IMR-90 (cell line): ENCODE results near the gene LDB2. TPM values are rescaled to one million over a fixed set of nuclear protein-coding genes. Genes with fewer than 3 reads are reported as not detected.

ENCODE experiments used
- ATAC-seq: fragments of 200-7000 bp; cut with Tn5 transposase; 2 replicates; pipeline ENCODE4 v1.9.1; 2020; ENCODE audit warnings: low read depth, mild to moderate bottlenecking, moderate library complexity
- BruUV-seq: library from RNA; stranded (reverse); fragments of 400-500 nt; replicated peaks from 2 replicates; lab custom pipeline; 2021; lab: Mats Ljungman, UMichigan
- CTCF ChIA-PET: fragments of 300-600 bp; formaldehyde crosslinking; extraction: SDS; loops from one replicate; lab custom pipeline; 2021; ENCODE audit warnings: antibody characterized with exemption; lab: Yijun Ruan, JAX
- POLR2A ChIA-PET: fragments of 300-600 bp; sonication (Branson Sonifier 250); formaldehyde crosslinking; loops from one replicate; lab custom pipeline; 2022; ENCODE audit warnings: antibody characterized with exemption; ENCODE audit not compliant: unreplicated experiment; lab: Charles Lee
- DNase-seq: peaks from one replicate; pipeline ENCODE4 v3.0.0; 2013
- H2AFZ ChIP-seq: replicated peaks from 2 replicates; pipeline ENCODE3; 2013; ENCODE audit warnings: low read length, mild to moderate bottlenecking; ENCODE audit not compliant: poor library complexity
- H2AK5ac ChIP-seq: 2 replicates; pipeline ENCODE4 v1.6.1; 2013; ENCODE audit warnings: low read depth, low read length, inconsistent platforms
- H2AK9ac ChIP-seq: replicated peaks from 2 replicates; pipeline ENCODE3; 2013; ENCODE audit warnings: mild to moderate bottlenecking, low read depth, low read length, moderate library complexity; ENCODE audit not compliant: poor library complexity
- H2BK120ac ChIP-seq: 2 replicates; pipeline ENCODE4 v1.6.1; 2013; ENCODE audit warnings: low read depth, low read length, inconsistent platforms
- H2BK15ac ChIP-seq: 3 replicates; pipeline ENCODE4 v1.6.1; 2013; ENCODE audit warnings: low read depth, low read length, inconsistent platforms
- H2BK20ac ChIP-seq: 2 replicates; pipeline ENCODE4 v1.6.1; 2013; ENCODE audit warnings: low read depth, mild to moderate bottlenecking, inconsistent platforms, low read length, moderate library complexity
- H2BK5ac ChIP-seq: 2 replicates; pipeline ENCODE4 v1.6.1; 2013; ENCODE audit warnings: mild to moderate bottlenecking, low read depth, low read length, inconsistent platforms; ENCODE audit not compliant: poor library complexity, severe bottlenecking
- H3K14ac ChIP-seq: replicated peaks from 2 replicates; pipeline ENCODE4 v1.6.1; 2013; ENCODE audit warnings: low read depth, low read length, inconsistent platforms
- H3K18ac ChIP-seq: 2 replicates; pipeline ENCODE4 v1.6.1; 2013; ENCODE audit warnings: low read depth, low read length, control low read depth
- H3K23ac ChIP-seq: 2 replicates; pipeline ENCODE4 v1.6.1; 2013; ENCODE audit warnings: low read depth, low read length, inconsistent platforms
- H3K27ac ChIP-seq: 2 replicates; pipeline ENCODE4 v1.5.1; 2013; ENCODE audit warnings: mild to moderate bottlenecking, control low read depth, low read length; ENCODE audit not compliant: insufficient read depth
- H3K27me3 ChIP-seq: 2 replicates; pipeline ENCODE4 v1.6.1; 2013; ENCODE audit warnings: low read length; ENCODE audit not compliant: control insufficient read depth, insufficient read depth
- H3K36me3 ChIP-seq: 2 replicates; pipeline ENCODE4 v1.6.1; 2013; ENCODE audit warnings: low read length, mixed read lengths; ENCODE audit not compliant: control insufficient read depth, insufficient read depth
- H3K4ac ChIP-seq: 2 replicates; pipeline ENCODE4 v1.6.1; 2013; ENCODE audit warnings: low read depth, low read length, inconsistent platforms
- H3K4me1 ChIP-seq: 2 replicates; pipeline ENCODE4 v1.6.1; 2013; ENCODE audit warnings: low read length, mixed read lengths; ENCODE audit not compliant: control insufficient read depth, insufficient read depth
- H3K4me2 ChIP-seq: 2 replicates; pipeline ENCODE4 v1.6.1; 2013; ENCODE audit warnings: low read depth, mild to moderate bottlenecking, control low read depth, low read length, moderate library complexity
- H3K4me3 ChIP-seq: 2 replicates; pipeline ENCODE4 v1.5.1; 2013; ENCODE audit warnings: low read depth, mild to moderate bottlenecking, control low read depth, low read length, moderate library complexity; ENCODE audit not compliant: insufficient read depth
- H3K56ac ChIP-seq: 2 replicates; pipeline ENCODE4 v1.6.1; 2013; ENCODE audit warnings: low read length, inconsistent platforms; ENCODE audit not compliant: insufficient read depth; ENCODE audit errors: extremely low read depth
- H3K79me1 ChIP-seq, 2 experiments: 2 replicates each; pipeline ENCODE4 v1.6.1; 2013; ENCODE audit warnings: low read length in 2 of 2, inconsistent platforms in 1 of 2, low read depth in 1 of 2
- H3K9ac ChIP-seq: 2 replicates; pipeline ENCODE4 v1.6.1; 2013; ENCODE audit warnings: low read depth, low read length, control low read depth
- H3K9me1 ChIP-seq: 2 replicates; pipeline ENCODE4 v1.6.1; 2013; ENCODE audit warnings: low read length, inconsistent platforms; ENCODE audit not compliant: insufficient read depth
- H3K9me3 ChIP-seq: 2 replicates; pipeline ENCODE4 v1.6.1; 2013; ENCODE audit warnings: low read length; ENCODE audit not compliant: control insufficient read depth, insufficient read depth
- H4K20me1 ChIP-seq: 2 replicates; pipeline ENCODE4 v1.6.1; 2013; ENCODE audit warnings: low read length, inconsistent platforms; ENCODE audit not compliant: insufficient read depth
- H4K5ac ChIP-seq: 2 replicates; pipeline ENCODE4 v1.6.1; 2013; ENCODE audit warnings: mild to moderate bottlenecking, low read depth, low read length, control low read depth
- H4K8ac ChIP-seq, 2 experiments: 2 replicates each; pipeline ENCODE4 v1.6.1; 2013; ENCODE audit warnings: low read depth in 2 of 2, low read length in 2 of 2, control low read depth in 1 of 2, inconsistent platforms in 1 of 2
- H4K91ac ChIP-seq: 2 replicates; pipeline ENCODE4 v1.6.1; 2013; ENCODE audit warnings: low read depth, low read length, inconsistent platforms; ENCODE audit not compliant: insufficient read depth
- CEBPB ChIP-seq: IDR thresholded peaks from 2 replicates; pipeline ENCODE4 v1.6.1; 2012; ENCODE audit warnings: low read depth, low read length, improper control_type of control experiment
- CTCF ChIP-seq: conservative IDR thresholded peaks from 2 replicates; pipeline ENCODE4 v1.5.1; 2012; ENCODE audit warnings: mild to moderate bottlenecking, low read depth, low read length, improper control_type of control experiment
- FOS ChIP-seq: fragments of 150-350 bp; IDR thresholded peaks from 2 replicates; pipeline ENCODE4 v1.6.1; 2016; ENCODE audit warnings: low read depth, low read length
- MAFK ChIP-seq: IDR thresholded peaks from 2 replicates; pipeline ENCODE4 v1.6.1; 2012; ENCODE audit warnings: low read depth, low read length, improper control_type of control experiment
- MAZ ChIP-seq: IDR thresholded peaks from 2 replicates; pipeline ENCODE4 v1.6.1; 2012; ENCODE audit warnings: low read depth, mild to moderate bottlenecking, low read length, improper control_type of control experiment, moderate library complexity, borderline replicate concordance
- MXI1 ChIP-seq: IDR thresholded peaks from 2 replicates; pipeline ENCODE4 v1.6.1; 2012; ENCODE audit warnings: low read depth, mild to moderate bottlenecking, low read length, moderate library complexity, borderline replicate concordance
- NFE2L2 ChIP-seq: fragments of 150-350 bp; IDR thresholded peaks from 2 replicates; pipeline ENCODE4 v1.6.1; 2016; ENCODE audit warnings: low read depth, mild to moderate bottlenecking, low read length
- POLR2A ChIP-seq: IDR thresholded peaks from 2 replicates; pipeline ENCODE4 v1.6.1; 2012; ENCODE audit warnings: mild to moderate bottlenecking, low read depth, low read length
- RAD21 ChIP-seq: IDR thresholded peaks from 2 replicates; pipeline ENCODE4 v1.6.1; 2012; ENCODE audit warnings: low read length, improper control_type of control experiment
- RCOR1 ChIP-seq: IDR thresholded peaks from 2 replicates; pipeline ENCODE4 v1.6.1; 2012; ENCODE audit warnings: mild to moderate bottlenecking, low read length, improper control_type of control experiment; ENCODE audit not compliant: insufficient replicate concordance
- RFX5 ChIP-seq: IDR thresholded peaks from 2 replicates; pipeline ENCODE4 v1.8.0; 2012; ENCODE audit warnings: low read depth, mild to moderate bottlenecking, low read length, moderate library complexity
- SMC3 ChIP-seq: fragments of 150-350 bp; IDR thresholded peaks from 2 replicates; pipeline ENCODE4 v1.6.1; 2016; ENCODE audit warnings: low read depth, mild to moderate bottlenecking, antibody characterized with exemption, low read length, moderate library complexity
- WGBS, 2 experiments: methylation state at CpG; one replicate each; pipeline versions ENCODE4 v1.1.5 to v1.1.7; 2013; ENCODE audit warnings: missing lambda C conversion rate in 2 of 2; ENCODE audit not compliant: insufficient read length in 1 of 2; ENCODE audit errors: extremely low coverage in 2 of 2; 5-methylcytosine and 5-hydroxymethylcytosine counted together
- dilution Hi-C: fragments of 300-500 bp; cut with HindIII; formaldehyde crosslinking; loops from one replicate; pipeline ENCODE4 v1.14.3; 2018; ENCODE audit warnings: low sequenced_read_pairs; ENCODE audit not compliant: unreplicated experiment
- in situ Hi-C: fragments of 300-500 bp; cut with MboI; formaldehyde crosslinking; loops from 3 replicates; pipeline ENCODE4 v1.14.3; 2019; ENCODE audit warnings: low sequenced_read_pairs, inconsistent platforms, mixed read lengths
- intact Hi-C: fragments of 100-400 bp; cut with micrococcal nuclease; formaldehyde crosslinking; loops from 2 replicates; pipeline ENCODE4 v1.10.0; 2022
- polyA plus RNA-seq, 3 experiments: library from polyadenylated mRNA; depleted of rRNA; stranded (reverse); fragments of >200 nt; gene quantifications; 2 replicates each; pipeline ENCODE4 v1.2.3, GENCODE V29; 2012; ENCODE audit warnings: low replicate concordance in 1 of 3
- total RNA-seq: library from RNA; depleted of rRNA; stranded (reverse); fragments of >200 nt; gene quantifications from 2 replicates; pipeline ENCODE4 v1.2.3, GENCODE V29; 2012
- TF ChIP-seq, protein P1 (sequence below): fragments of 150-350 bp; IDR thresholded peaks from 2 replicates; pipeline ENCODE4 v1.6.1; 2016; ENCODE audit warnings: low read depth, mild to moderate bottlenecking, low read length, moderate library complexity, borderline replicate concordance

The LDB2 gene
- total and polyA plus RNA-seq, 2 of the 4 experiments (the other 2 are of a cell fraction), result 67.9 to 116 TPM

DNA sequence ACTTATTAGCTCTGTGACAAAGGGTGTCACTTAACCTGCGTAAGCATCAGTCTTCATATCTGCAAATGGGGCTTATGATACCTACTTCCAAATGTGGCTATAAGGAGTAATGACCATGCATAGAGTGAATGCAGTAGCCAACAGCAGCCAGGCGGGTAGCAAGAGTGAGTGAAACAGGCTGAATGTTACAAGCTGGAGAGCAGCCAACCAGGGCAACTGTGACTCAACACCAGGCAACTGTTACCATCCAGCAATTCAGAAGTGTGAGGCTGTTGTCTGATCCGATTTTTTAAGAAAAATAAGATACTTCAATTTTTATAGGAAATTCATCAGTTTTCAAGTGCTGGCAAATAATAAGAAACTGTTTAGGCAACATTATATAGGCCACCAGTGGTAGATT lies 401.9 kb downstream of the LDB2 start:
- H3K9ac ChIP-seq, result no peak overlapping the region
- WGBS, 2 experiments, result no CpG with 5 or more reads among the region's 3 CpGs
- no peak overlapping the region for H3K27ac ChIP-seq
- H4K20me1 ChIP-seq, result no peaks in the 10 kb centered on the region
- no peaks in the 10 kb centered on the region for H3K27me3 ChIP-seq
- no peak overlapping the region for H4K91ac ChIP-seq
- BruUV-seq, result no TSS peak
- no peak overlapping the region for H3K56ac ChIP-seq
- H2AFZ ChIP-seq, result no peak overlapping the region
- dilution Hi-C loops, result no loop called here
- intact Hi-C loops, result no loop called here
- H2BK120ac ChIP-seq, result no peak overlapping the region
- TF ChIP-seq CEBPB (peak; percentile 13; the same call in 1 of the 2 replicates), CTCF (no peak), RAD21 (no peak), MXI1 (no peak), SMC3 (no peak), MAFK (no peak), NFE2L2 (no peak), POLR2A (no peak), RFX5 (peak; percentile 93), RCOR1 (no peak), MAZ (no peak), FOS (no peak)
- TF ChIP-seq, protein P1, sequence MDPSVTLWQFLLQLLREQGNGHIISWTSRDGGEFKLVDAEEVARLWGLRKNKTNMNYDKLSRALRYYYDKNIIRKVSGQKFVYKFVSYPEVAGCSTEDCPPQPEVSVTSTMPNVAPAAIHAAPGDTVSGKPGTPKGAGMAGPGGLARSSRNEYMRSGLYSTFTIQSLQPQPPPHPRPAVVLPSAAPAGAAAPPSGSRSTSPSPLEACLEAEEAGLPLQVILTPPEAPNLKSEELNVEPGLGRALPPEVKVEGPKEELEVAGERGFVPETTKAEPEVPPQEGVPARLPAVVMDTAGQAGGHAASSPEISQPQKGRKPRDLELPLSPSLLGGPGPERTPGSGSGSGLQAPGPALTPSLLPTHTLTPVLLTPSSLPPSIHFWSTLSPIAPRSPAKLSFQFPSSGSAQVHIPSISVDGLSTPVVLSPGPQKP, result no peak
- peaks cover 4% of the 10 kb centered on the region; the same call in 1 of the 2 replicates for H3K9me3 ChIP-seq
- no peak overlapping the region for H3K4me3 ChIP-seq
- no peak overlapping the region for H2AK5ac ChIP-seq
- H3K4ac ChIP-seq, result no peak overlapping the region
- ChIA-PET CTCF (no interaction called here), POLR2A (no interaction called here)
- no peaks in the 10 kb centered on the region for H3K4me1 ChIP-seq
- no peak overlapping the region for H4K5ac ChIP-seq
- in situ Hi-C loops, result no loop called here
- H3K14ac ChIP-seq, result no peak overlapping the region
- no peak overlapping the region for H4K8ac ChIP-seq
- H2AK9ac ChIP-seq, result no peak overlapping the region
- no peak overlapping the region for H3K4me2 ChIP-seq
- H2BK15ac ChIP-seq, result no peak overlapping the region
- no peak overlapping the region for H2BK5ac ChIP-seq
- H3K9me1 ChIP-seq, result no peaks in the 10 kb centered on the region
- no peaks in the 10 kb centered on the region for H3K79me1 ChIP-seq
- H3K23ac ChIP-seq, result no peak overlapping the region
- H2BK20ac ChIP-seq, result no peak overlapping the region
- DNase-seq (peak; percentile 67), ATAC-seq (peak; percentile 83; the same call in 1 of the 2 replicates)
- H3K36me3 ChIP-seq, result no peaks in the 10 kb centered on the region; the same call in 1 of the 2 replicates
- no peak overlapping the region for H3K18ac ChIP-seq
